HG03432 (cell line): ENCODE measurements around the gene PMM2.
"Not testable (repeated sequence)": the region's sequence is repeated elsewhere in the genome, so short reads cannot be mapped to it uniquely, and the experiment has no call there.

ENCODE experiments used
- ATAC-seq: cut with Tn5 transposase; IDR thresholded peaks from one replicate; pipeline ENCODE4 v1.9.1; 2021; ENCODE audit warnings: mild to moderate bottlenecking, moderate library complexity; ENCODE audit not compliant: unreplicated experiment

Gene PMM2

DNA sequence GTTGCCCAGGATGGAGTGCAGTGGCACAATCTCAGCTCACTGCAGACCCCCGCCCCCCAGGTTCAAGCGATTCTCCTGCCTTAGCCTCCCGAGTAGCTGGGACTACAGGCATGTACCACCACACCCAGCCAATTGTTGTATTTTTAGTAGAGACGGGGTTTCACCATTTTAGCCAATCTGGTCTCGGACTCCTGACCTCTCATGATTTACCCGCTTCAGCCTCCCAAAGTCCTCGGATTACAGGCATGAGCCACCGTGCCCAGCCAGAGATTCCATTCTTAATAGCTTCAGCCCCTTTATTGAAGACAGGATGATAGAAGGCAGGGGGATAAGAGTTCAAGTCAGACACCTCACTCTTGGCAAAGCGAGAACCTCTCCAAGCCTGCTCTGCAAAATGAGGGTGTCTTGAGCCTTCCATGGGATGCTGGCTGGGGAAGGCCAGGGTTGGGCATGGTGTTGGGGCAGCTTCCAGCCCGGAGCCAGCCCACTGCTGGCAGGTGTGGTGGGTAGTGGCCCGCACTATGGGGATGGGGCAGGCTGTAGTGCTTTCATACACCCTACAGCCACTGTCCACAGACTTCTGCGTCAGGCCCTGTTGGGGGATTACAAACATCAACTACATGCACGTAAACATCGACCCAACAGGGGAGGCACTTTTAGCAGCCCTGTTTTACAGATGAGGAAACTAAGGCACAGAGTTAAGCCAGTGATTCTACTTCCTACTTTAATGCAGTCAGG, 67.7 kb downstream of the PMM2 start:
- ATAC-seq: no peak

GRCh38 chr16:8866118-8866883, 68.7 kb downstream of the PMM2 start:
- no peak for ATAC-seq

GRCh38 chr16:8866884-8867215, 69.2 kb downstream of the PMM2 start:
- ATAC-seq: no peak

DNA sequence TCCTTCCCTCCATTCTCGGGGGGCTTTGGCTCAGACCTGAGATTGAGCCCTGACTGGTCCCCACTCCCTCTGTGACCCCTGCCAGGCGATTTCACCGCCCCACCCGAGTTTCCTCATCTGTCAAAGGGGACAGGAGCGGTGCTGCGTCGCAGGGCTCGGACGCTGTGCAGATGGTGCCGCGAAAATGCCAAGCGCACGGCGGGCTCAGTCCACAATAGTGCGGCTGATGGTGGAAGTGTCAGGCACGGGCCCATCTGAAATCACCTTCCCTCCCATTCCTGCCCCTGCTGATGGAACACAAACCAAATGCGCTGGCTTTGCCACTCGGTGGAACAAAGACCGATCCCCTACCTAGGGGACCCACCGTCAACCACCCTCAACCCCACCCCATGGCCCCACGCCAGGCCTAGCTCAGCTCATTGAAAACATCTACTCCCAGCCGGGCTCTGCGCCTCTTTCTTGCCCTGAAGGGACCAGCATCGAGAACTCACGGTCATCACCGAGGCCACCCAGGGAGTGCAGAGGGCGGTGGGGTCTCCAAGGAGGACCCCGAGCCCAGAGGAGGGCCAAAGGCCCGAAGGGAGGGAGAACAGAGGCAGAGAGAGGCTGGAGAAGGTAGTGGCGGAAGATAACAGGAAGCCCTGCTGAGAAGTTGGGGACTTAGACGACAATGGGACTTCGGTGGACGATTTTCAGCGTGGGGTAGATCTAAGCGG, 69.7 kb downstream of the PMM2 start:
- no peak for ATAC-seq

DNA sequence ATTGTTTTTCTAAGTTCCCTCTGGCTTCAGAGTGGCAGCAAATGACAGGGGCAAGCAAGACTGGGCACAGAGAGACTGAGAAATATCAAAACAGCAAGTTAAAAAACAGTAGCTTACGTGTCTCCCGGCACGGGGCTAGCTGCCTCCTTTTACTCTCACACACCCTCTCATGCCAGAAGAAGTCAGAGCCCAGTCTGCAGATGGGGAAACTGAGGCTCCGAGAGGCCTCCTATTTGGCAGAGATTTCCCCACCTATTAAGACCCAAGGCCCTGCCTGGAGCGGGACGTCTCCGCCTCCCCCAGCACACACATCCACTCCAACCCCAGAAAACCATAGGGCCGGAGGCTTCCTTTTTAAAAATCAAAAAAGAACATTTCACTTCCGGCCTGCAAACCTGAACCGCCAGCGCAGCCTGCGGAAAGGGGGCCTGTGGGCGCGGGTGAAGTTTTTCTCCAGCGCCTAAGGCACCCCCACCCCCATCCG, 70.3 kb downstream of the PMM2 start:
- ATAC-seq: no peak

GRCh38 chr16:8868416-8869211, 71.0 kb downstream of the PMM2 start, which contains the start of gene CARHSP1:
Gene CARHSP1 (minus strand): TSS chr16:8869006. CDS start chr16:8859328, 9,678 bp downstream.
- peak; percentile 77 for ATAC-seq

DNA sequence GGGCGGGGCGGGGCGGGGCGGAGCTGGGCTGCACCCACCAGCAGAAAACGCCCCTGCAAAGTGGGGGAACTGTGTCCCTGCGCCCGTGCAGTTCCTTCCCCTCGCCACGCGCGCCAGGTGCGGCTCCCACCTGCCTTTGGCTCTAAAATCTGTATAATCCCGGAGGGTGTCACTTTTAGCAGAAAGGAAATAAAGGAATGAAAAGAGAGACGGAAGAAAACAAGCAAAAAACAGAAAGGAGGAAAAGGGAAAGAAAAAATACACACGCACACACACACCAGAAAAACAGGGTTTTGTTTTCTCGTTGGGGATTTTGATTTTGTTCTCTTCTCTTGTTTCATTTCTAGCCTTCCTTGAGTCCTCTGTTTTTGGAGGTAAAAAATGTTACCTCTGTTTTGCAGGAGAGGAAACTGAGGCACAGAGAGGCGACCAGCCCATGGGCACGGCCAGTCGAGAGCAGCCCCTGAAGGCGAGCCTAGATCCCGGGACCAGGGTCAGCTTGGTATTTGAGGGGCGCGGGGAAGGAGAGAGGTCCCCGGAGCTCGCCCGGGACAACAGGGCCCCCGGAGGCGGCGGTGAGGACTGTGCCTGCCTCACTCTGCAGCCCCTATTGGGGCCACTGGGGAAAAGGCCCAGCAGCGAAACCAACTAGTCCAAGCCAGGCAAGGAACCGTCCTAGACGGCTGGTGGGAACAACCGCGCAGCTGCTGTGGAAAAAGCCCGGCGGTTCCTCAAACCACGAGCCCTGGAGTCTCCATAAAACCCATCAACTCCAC, 71.8 kb downstream of the PMM2 start:
- ATAC-seq: no peak

DNA sequence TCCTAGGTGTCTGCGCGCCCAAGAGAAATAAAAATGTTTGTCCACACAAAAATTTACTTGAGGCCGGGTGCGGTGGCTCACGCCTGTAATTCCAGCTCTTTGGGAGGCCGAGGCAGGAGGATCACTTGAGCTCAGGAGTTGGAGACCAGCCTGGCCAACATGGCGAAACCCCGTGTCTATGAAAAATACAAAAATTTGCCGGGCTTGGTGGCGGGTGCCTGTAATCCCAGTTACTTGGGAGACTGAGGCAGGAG, 72.3 kb downstream of the PMM2 start:
- ATAC-seq: not testable (repeated sequence)

GRCh38 chr16:8872071-8872470, 74.4 kb downstream of the PMM2 start:
- no peak for ATAC-seq

GRCh38 chr16:8872967-8873865, 75.6 kb downstream of the PMM2 start:
- ATAC-seq: no peak

GRCh38 chr16:8873866-8874195, 76.2 kb downstream of the PMM2 start:
- not testable (repeated sequence) for ATAC-seq

GRCh38 chr16:8874388-8874787, 76.7 kb downstream of the PMM2 start:
- no peak for ATAC-seq

- ATAC-seq: not testable (repeated sequence)
These were observed 77.7 kb downstream of the PMM2 start for GRCh38 chr16:8875317-8875716.

- no peak for ATAC-seq
These were observed 80.4 kb downstream of the PMM2 start for GRCh38 chr16:8877894-8878522.

GRCh38 chr16:8878523-8878911, 80.9 kb downstream of the PMM2 start:
- no peak for ATAC-seq

DNA sequence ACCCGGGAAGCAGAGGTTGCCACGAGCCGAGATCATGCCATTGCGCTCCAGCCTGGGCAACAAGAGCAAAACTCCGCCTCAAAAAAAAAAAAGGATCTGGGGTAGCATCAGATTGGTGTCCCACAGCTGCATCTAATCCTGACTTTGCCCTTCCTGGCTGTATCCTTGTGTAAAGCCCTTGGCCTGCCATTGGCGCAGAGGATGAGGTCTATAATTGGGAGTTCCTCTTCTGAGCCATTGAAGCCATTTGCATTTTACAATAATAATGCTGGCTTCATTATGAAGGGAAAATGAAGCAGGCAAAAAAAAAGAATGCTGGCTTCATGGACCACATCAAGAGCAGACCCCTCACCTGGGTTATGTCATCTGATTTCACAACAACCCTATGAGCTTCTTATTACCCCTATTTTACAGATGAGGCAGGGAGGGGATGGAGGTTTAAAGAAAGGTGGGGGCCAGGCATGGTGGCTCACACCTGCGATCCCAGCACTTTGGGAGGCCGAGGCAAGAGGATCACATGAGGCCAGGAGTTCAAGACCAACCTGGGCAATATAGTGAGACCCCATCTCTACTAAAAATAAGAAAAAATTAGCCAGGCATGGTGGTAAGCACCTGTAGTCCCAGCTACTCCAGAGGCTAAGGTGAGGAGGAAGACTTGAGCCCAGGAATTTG, 83.3 kb downstream of the PMM2 start:
- ATAC-seq: no peak

GRCh38 chr16:8882041-8882617, 84.5 kb downstream of the PMM2 start, which contains the start of gene LITAFD:
Gene LITAFD (plus strand): TSS chr16:8882351. CDS start chr16:8884356, 2,005 bp downstream.
- no peak for ATAC-seq
